HG02763 (cell line): Measurements from ENCODE around the gene PGP.

Experiments used
- ATAC-seq: cut with Tn5 transposase; IDR thresholded peaks from one replicate; pipeline ENCODE4 v1.9.1; 2021; ENCODE audit warnings: mild to moderate bottlenecking, moderate library complexity; ENCODE audit not compliant: unreplicated experiment

The PGP gene

GRCh38 chr16:2183671-2184070, 31.0 kb downstream of the PGP start:
- no peak for ATAC-seq

- no peak for ATAC-seq
Measured at GRCh38 chr16:2181952-2182351, 32.7 kb downstream of the PGP start.

GRCh38 chr16:2180962-2181923, 33.4 kb downstream of the PGP start:
- no peak for ATAC-seq

DNA sequence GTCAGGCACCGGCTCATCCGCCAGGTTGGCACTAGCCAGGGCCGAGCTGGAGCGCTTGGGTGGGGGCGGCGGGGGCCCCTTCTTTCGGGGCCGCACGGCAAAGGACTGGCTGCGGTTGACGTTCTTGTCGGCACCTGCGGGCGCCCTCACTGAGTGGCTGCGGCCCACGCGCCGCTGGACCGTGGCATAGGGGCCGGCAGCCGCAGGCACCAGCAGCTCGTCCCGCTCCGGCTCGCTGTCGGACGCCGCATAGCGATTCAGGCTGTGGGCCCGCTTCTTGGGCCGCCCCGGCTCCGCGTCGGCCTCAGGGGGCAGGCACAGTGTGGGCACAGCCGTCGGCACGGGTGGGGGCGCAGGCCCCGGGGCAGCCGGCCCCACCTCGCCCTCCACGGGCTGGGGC, 34.2 kb downstream of the PGP start:
- ATAC-seq, result no peak

GRCh38 chr16:2179576-2179975, 35.1 kb downstream of the PGP start:
- no peak for ATAC-seq

GRCh38 chr16:2179107-2179501, 35.5 kb downstream of the PGP start:
- no peak for ATAC-seq

DNA sequence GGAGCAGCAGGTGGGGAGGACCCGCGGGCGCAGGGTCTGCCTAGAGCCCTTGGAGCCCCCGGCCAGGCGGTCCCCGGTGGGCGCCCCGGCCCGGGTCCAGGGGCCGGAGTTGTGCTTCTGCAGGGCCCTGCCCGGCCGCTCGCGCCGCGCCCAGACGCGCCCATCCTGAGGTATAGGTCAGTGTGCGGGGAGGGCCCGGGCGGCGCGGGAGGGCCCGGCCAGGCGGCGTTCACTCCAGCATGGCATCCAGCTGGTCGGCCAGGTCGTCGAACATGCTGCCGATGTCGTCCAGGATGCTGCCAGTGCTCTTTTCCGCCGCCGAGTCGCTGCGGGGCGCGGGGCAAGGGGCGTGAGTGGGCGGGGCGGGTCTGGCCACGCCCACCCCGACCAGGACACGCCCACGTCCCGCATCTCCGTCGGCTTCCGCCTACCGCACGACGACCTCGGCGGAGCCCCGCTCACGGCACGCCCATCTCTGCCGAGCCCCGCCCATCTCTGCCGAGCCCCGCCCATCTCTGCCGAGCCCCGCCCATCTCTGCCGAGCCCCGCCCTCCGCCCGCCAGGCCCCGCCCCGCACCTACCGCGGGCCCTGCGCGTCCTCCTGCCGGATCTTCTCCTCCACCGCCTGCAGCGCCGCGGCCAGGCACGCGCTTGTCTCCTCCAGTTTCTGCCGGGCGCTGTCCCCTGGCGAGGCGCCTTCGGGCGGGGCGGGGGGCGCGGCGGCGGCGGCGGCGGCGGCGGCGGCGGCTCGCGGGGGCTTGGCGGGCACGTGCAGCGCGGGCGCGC, 36.1 kb downstream of the PGP start:
- no peak for ATAC-seq

DNA sequence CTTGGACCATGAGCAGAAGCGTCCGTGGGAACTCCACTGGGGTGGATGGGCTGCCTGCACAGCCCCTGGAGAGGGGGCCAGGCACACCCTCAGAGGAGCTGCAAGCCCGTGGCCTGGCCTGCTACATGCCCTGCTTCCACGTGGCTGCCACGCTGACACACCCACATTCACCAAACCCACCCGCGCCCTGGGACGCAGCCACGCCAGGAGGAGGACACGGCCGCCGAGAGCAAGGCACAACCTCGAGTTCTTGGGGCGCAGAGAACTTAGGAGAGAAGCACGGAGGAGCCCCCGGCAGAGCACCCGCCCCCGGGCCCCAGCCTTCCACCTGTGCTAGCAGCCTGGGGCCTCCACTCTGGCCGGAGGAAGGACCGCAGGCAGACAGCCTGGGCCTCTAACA, 37.1 kb downstream of the PGP start:
- no peak for ATAC-seq

DNA sequence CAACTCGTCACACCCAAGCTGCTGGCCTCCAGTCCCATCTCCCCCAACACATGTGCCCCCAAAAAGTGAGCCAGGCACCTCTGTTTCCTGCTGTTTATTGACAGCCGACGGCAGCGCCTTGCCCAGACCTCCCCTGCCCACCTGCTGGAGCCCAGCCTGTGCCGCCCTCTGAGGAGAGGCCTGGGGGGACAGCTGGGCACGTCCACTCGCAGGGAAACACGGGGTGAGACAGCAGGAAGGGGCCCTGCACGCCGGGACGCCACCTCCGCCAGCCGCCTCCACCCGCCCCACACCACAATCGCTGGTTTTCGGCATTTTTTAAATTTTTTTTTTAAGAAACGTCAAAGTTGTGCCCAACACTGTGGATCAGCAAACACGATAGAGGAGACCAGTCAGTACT, 37.5 kb downstream of the PGP start:
- ATAC-seq, result no peak

DNA sequence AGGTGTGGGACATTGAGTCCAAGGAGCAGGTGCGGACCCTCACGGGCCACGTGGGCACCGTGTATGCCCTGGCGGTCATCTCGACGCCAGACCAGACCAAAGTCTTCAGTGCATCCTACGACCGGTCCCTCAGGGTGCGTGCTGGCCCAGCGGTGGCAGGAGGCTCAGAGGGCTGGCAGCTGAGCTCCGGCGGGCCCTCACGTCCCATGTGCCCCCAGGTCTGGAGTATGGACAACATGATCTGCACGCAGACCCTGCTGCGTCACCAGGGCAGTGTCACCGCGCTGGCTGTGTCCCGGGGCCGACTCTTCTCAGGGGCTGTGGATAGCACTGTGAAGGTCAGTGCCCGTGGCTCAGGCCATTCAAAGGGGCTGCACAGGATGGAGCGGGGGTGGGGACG, 38.6 kb downstream of the PGP start:
- no peak for ATAC-seq

GRCh38 chr16:2175454-2175853, 39.2 kb downstream of the PGP start:
- ATAC-seq, result no peak

GRCh38 chr16:2174396-2175131, 40.1 kb downstream of the PGP start:
- no peak for ATAC-seq

GRCh38 chr16:2173916-2174315, 40.7 kb downstream of the PGP start:
- no peak for ATAC-seq

DNA sequence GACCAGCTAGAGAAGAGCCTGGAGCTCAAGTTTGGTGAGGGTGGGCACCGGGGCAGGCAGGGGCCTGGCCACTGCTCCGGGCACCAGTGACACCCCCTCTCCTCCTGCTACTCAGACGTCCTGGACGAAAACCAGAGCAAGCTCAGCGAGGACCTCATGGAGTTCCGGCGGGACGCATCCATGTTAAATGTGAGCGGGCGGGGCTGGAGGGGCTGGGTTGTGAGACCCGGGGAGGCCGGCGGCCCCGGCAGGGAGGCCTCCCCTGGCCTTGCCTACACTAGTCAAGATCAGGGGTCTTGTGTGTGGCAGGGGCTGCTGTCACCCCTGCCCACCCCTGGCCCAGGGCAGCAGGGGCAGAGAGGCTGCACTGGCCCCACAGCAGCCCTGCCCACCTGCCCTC, 41.3 kb downstream of the PGP start:
- ATAC-seq, result no peak

DNA sequence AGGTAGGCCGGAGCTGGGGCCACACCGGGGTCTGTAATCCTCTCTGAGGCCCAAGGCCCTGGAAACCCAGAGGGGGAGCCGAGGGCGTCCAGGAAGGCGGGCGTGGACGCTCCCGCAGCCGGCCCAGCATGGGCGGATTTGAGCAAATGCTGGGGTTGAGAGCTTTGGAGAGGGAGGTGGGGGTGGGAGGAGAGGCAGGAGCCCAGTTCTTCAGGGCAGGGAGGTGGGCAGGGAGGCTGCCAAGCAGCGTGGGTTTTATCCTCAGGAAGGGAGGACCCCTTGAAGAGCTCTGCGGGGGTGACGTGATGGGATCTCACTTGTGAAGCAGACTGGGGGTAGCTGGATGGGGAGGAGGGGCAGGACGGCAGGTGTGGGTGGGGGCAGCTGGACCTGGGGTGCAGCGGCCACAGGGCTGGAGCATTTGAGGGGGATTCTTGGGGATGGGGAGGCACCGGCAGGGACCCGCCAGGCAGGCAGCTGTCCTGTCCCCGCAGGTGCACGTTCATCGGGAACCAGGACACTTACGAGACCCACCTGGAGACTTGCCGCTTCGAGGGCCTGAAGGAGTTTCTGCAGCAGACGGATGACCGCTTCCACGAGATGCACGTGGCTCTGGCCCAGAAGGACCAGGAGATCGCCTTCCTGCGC, 41.8 kb downstream of the PGP start:
- no peak for ATAC-seq

- ATAC-seq, result no peak
Measured at GRCh38 chr16:2171601-2172178, 43.0 kb downstream of the PGP start.

DNA sequence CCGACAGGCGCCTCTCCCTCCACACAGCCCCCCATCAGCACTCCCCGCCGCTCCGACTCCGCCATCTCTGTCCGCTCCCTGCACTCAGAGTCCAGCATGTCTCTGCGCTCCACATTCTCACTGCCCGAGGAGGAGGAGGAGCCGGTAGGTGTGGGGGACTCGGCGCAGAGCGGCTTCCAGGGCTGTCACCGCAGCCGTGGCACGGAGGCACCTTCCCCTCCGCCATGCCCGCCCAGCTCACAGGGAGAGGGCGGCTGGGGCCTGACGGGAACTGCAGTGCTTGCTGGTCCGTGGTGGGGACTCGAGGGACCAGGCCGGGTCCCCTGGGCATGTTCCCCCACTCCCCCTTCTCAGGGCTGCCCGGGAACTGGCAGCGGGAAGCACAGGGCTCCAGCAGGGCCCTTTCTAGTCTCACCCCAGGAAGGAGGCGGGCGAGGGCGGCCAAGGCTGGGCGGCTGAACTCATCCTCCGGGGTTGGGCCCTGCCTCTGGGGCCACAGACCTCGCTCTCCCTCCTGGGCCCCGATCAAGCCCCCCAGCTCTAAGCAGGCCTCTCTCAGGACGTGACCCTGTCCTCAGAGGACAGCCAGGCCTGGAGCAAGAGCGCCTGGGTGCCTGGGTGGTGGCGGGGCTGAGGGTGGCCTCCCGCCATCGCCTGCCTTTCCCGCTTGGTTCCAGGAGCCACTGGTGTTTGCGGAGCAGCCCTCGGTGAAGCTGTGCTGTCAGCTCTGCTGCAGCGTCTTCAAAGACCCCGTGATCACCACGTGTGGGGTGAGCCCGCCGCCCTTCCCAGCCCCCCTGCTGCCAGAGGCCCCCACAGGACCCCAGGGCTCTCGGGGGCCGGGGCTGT, 43.8 kb downstream of the PGP start:
- no peak for ATAC-seq

DNA sequence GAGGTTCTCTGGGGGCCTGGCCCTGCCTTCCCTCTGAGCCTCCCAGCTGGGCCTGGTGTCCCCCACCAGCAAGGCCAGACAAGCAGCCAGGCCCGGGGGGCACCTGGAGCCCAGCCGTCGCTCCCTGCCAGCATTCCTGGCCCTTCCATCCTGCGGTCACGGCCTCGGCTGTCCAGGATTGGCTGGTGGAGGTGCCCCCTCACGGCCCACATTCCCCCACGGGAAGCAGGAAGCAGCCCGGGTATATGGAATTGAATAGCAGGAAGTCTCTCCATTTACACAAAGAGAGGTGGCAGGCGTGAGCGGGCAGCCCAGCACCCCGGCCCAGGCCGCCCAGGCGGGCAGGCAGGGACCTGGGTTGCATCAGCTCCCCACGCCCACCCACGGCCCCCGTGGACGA, 44.6 kb downstream of the PGP start:
- no peak for ATAC-seq

GRCh38 chr16:2167068-2167638, 47.5 kb downstream of the PGP start:
- ATAC-seq, result no peak
